Stimulated activated CD4-positive, alpha-beta T cell treated with anti-CD3 and anti-CD28 coated beads, Interleukin-4, amount 100 ng/mL, for 48 hours (primary cell): ENCODE results near the gene CD9.
"Not testable (repeated sequence)": the region's sequence is repeated elsewhere in the genome, so short reads cannot be mapped to it uniquely, and the experiment has no call there.

Experiments used
- DNase-seq, 2 donors: peaks; one replicate each; pipeline ENCODE4 v3.0.0-alpha.2; 2020; ENCODE audit warnings: low read depth in 2 of 2

CD9 gene

GRCh38 chr12:6180268-6181051 lies 19.7 kb upstream of the CD9 start:
- no peak for DNase-seq

- DNase-seq = no peak
Measured at GRCh38 chr12:6181166-6181565, 19.0 kb upstream of the CD9 start.

- no peak for DNase-seq
Measured at GRCh38 chr12:6181583-6182278, 18.5 kb upstream of the CD9 start.

GRCh38 chr12:6182279-6182898 lies 17.8 kb upstream of the CD9 start:
- DNase-seq = no peak

- DNase-seq = no peak
Measured at GRCh38 chr12:6183689-6184428, 16.3 kb upstream of the CD9 start.

- DNase-seq = no peak
Measured at GRCh38 chr12:6185961-6186827, 14.0 kb upstream of the CD9 start.

GRCh38 chr12:6187948-6188793 lies 12.0 kb upstream of the CD9 start:
- DNase-seq = no peak

- DNase-seq = no peak
Measured at GRCh38 chr12:6189028-6189427, 11.2 kb upstream of the CD9 start.

- not testable (repeated sequence) for DNase-seq
Measured at GRCh38 chr12:6189952-6190598, 10.1 kb upstream of the CD9 start.

- DNase-seq = not testable (repeated sequence)
Measured at GRCh38 chr12:6190767-6191530, 9.3 kb upstream of the CD9 start.

GRCh38 chr12:6192604-6193380 lies 7.4 kb upstream of the CD9 start:
- DNase-seq = no peak

GRCh38 chr12:6193853-6194815 lies 6.1 kb upstream of the CD9 start:
- no peak for DNase-seq

GRCh38 chr12:6195665-6196535 lies 4.3 kb upstream of the CD9 start:
- DNase-seq = peak; percentile 69 to 78

- no peak for DNase-seq
Measured at GRCh38 chr12:6198051-6198450, 2.1 kb upstream of the CD9 start.

- no peak for DNase-seq
Measured at GRCh38 chr12:6198556-6198955, 1.6 kb upstream of the CD9 start.

GRCh38 chr12:6198985-6199530 lies 1.1 kb upstream of the CD9 start:
- no peak for DNase-seq
